Activated naive CD8-positive, alpha-beta T cell (primary cell): ENCODE results near the gene CERK.
"Not testable (repeated sequence)": the region's sequence is repeated elsewhere in the genome, so short reads cannot be mapped to it uniquely, and the experiment has no call there.

ENCODE experiments used
- H3K27ac Mint-ChIP-seq: one replicate; pipeline ENCODE4 v1.8.0; 2021; ENCODE audit warnings: mixed read lengths
- H3K27me3 Mint-ChIP-seq: one replicate; pipeline ENCODE4 v1.8.0; 2021; ENCODE audit warnings: mixed read lengths
- H3K36me3 Mint-ChIP-seq: one replicate; pipeline ENCODE4 v1.8.0; 2021; ENCODE audit warnings: mixed read lengths
- H3K4me1 Mint-ChIP-seq: one replicate; pipeline ENCODE4 v1.8.0; 2021; ENCODE audit warnings: low read depth, mixed read lengths
- H3K4me3 Mint-ChIP-seq: one replicate; pipeline ENCODE4 v1.8.0; 2021; ENCODE audit warnings: mild to moderate bottlenecking, mixed read lengths
- H3K9me3 Mint-ChIP-seq: one replicate; pipeline ENCODE4 v1.8.0; 2021; ENCODE audit warnings: low read depth, mixed read lengths

CERK gene, protein sequence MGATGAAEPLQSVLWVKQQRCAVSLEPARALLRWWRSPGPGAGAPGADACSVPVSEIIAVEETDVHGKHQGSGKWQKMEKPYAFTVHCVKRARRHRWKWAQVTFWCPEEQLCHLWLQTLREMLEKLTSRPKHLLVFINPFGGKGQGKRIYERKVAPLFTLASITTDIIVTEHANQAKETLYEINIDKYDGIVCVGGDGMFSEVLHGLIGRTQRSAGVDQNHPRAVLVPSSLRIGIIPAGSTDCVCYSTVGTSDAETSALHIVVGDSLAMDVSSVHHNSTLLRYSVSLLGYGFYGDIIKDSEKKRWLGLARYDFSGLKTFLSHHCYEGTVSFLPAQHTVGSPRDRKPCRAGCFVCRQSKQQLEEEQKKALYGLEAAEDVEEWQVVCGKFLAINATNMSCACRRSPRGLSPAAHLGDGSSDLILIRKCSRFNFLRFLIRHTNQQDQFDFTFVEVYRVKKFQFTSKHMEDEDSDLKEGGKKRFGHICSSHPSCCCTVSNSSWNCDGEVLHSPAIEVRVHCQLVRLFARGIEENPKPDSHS

GRCh38 chr22:46737976-46738646 is at the start of gene CERK:
TSS of gene CERK (minus strand) at chr22:46738252. CDS start at chr22:46738148, 104 bp downstream.
- H3K27me3 Mint-ChIP-seq = no peaks in the 10 kb centered on the region
- H3K9me3 Mint-ChIP-seq = no peaks in the 10 kb centered on the region

GRCh38 chr22:46783721-46784120 is 45.7 kb upstream of the CERK start:
- H3K27ac Mint-ChIP-seq = no peak overlapping the region

More at GRCh38 chr22:46737976-46738646, at the start of gene CERK:
- H3K36me3 Mint-ChIP-seq = no peaks in the 10 kb centered on the region
- peaks cover 34% of the 10 kb centered on the region for H3K4me1 Mint-ChIP-seq
- H3K27ac Mint-ChIP-seq = peak within 1 kb of the TSS; percentile 99
- H3K4me3 Mint-ChIP-seq = peak within 1 kb of the TSS; percentile 99

DNA sequence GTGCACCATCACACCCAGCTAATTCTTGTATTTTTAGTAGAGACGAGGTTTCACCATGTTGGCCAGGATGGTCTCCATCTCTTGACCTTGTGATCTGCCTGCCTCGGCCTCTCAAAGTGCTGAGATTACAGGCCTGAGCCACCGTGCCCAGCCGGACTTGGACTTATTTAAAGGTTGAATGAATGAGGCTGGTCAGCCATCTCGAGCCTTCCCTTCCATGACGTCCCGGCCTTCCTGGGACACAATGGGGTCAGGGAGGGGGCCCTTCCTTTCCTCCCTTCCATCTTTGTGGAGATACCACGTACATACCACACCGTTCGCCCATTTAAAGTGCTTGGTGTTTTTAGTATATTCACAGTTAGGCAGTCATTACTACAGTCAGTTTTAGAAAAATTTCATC is 44.1 kb upstream of the CERK start:
- H3K9me3 Mint-ChIP-seq, H3K4me3 Mint-ChIP-seq, H3K27ac Mint-ChIP-seq, H3K27me3 Mint-ChIP-seq, H3K36me3 Mint-ChIP-seq: not testable (repeated sequence)
- peaks cover 35% of the 10 kb centered on the region for H3K4me1 Mint-ChIP-seq

More at GRCh38 chr22:46783721-46784120, 45.7 kb upstream of the CERK start:
- Mint-ChIP-seq H3K9me3 (no peaks in the 10 kb centered on the region), H3K36me3 (peaks cover 7% of the 10 kb centered on the region), H3K4me1 (peaks cover 34% of the 10 kb centered on the region), H3K4me3 (no peak overlapping the region), H3K27me3 (no peaks in the 10 kb centered on the region)

- no peak overlapping the region for H3K27ac Mint-ChIP-seq
- no peaks in the 10 kb centered on the region for H3K9me3 Mint-ChIP-seq
- H3K4me3 Mint-ChIP-seq = no peak overlapping the region
- peaks cover 2% of the 10 kb centered on the region for H3K36me3 Mint-ChIP-seq
- peaks cover 40% of the 10 kb centered on the region for H3K4me1 Mint-ChIP-seq
- H3K27me3 Mint-ChIP-seq = no peaks in the 10 kb centered on the region
These were observed 43.2 kb upstream of the CERK start for GRCh38 chr22:46781291-46781690.

DNA sequence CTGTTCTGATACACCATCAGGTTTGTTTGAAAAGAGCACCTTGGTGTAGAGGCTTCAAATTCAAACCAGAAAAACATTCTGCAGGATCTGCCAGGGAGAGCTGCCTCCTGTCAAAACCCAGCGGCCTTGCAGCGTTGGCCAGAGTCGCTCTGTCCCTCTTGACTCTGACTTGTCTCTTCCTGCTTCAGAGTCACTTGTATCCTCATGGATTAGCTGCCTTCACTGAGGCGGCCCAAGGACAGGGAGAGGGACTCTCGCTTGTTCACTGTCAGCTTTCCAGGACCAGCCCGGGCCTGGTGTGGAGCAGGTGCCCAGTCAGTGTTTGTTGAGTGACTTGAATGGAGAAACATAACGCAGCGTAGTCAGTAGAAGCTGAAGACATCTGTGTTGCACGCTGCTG is 42.4 kb upstream of the CERK start:
- Mint-ChIP-seq H3K27me3 (no peaks in the 10 kb centered on the region), H3K4me1 (peaks cover 49% of the 10 kb centered on the region), H3K9me3 (no peaks in the 10 kb centered on the region), H3K27ac (peak overlapping the region; percentile 16), H3K36me3 (peaks cover 2% of the 10 kb centered on the region), H3K4me3 (no peak overlapping the region)

DNA sequence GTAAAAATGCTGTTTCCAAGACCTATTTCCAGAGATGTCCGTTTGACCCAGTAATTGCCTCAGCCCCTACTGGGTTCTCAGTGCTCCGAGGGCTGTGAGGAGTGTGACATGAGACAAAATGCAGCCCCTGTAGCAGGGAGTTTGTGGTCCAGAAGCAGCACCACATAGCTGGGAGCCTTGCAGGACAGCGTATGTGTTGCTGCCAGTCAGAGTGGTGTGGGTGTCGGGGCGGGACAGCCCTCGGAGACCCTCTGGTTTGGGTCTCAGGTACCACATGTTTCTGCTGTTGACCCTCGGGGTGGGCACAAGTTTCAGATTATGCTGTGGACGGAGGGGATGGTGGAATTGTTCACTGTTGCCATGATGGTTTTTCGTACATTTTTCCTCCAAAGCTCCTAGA is 41.6 kb upstream of the CERK start:
- Mint-ChIP-seq H3K27me3 (no peaks in the 10 kb centered on the region), H3K36me3 (peaks cover 2% of the 10 kb centered on the region), H3K9me3 (no peaks in the 10 kb centered on the region), H3K27ac (peak overlapping the region; percentile 22), H3K4me3 (no peak overlapping the region), H3K4me1 (peaks cover 57% of the 10 kb centered on the region)

- H3K27me3 Mint-ChIP-seq = no peaks in the 10 kb centered on the region
- no peaks in the 10 kb centered on the region for H3K9me3 Mint-ChIP-seq
- H3K4me1 Mint-ChIP-seq = peaks cover 62% of the 10 kb centered on the region
- no peaks in the 10 kb centered on the region for H3K36me3 Mint-ChIP-seq
- no peak overlapping the region for H3K27ac Mint-ChIP-seq
- no peak overlapping the region for H3K4me3 Mint-ChIP-seq
These were observed 41.0 kb upstream of the CERK start for GRCh38 chr22:46779023-46779422.

- H3K4me3 Mint-ChIP-seq = peak overlapping the region; percentile 52
- peaks cover 71% of the 10 kb centered on the region for H3K4me1 Mint-ChIP-seq
- no peaks in the 10 kb centered on the region for H3K27me3 Mint-ChIP-seq
- H3K9me3 Mint-ChIP-seq = no peaks in the 10 kb centered on the region
- H3K36me3 Mint-ChIP-seq = no peaks in the 10 kb centered on the region
- H3K27ac Mint-ChIP-seq = peak overlapping the region; percentile 84
These were observed 39.5 kb upstream of the CERK start for GRCh38 chr22:46777609-46777970.

DNA sequence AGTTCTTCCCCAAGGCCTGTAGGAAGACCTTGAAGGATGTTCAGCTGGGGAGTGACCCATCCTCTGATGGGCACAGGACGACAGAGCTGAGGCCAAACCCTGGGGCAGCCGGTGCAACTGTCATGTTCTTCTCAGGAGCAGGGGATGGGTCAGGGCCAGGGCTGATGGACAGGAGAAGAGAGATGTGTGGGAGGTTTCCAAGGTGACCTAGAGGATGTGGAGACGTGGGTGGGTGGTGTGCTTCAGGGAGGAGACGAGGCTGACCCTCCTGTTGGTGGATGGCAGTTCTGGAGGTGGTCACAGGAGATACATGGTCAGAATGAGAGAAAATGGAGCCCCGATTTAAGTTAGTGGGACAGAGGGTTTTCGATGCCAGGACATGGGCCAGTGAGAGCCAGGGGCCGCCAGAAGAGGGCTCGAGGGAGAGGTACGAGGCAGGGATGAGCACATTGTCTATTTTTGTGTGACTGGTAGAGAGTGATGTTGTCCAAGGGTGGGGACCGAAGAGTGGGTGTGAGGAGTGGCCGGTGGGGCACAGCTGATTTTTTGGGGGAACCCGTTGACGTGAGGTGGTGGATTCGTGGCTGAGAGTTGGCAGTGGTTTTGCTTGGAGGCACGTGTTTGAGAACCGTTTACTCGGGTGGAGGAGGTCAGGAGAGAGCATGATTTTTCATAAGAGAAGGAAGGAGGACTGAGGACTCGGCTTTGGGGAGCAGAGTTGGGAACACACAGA is 39.0 kb upstream of the CERK start:
- H3K9me3 Mint-ChIP-seq = no peaks in the 10 kb centered on the region
- no peaks in the 10 kb centered on the region for H3K36me3 Mint-ChIP-seq
- H3K27ac Mint-ChIP-seq = peak overlapping the region; percentile 84
- H3K4me3 Mint-ChIP-seq = peak overlapping the region; percentile 52
- H3K27me3 Mint-ChIP-seq = no peaks in the 10 kb centered on the region
- peaks cover 68% of the 10 kb centered on the region for H3K4me1 Mint-ChIP-seq

DNA sequence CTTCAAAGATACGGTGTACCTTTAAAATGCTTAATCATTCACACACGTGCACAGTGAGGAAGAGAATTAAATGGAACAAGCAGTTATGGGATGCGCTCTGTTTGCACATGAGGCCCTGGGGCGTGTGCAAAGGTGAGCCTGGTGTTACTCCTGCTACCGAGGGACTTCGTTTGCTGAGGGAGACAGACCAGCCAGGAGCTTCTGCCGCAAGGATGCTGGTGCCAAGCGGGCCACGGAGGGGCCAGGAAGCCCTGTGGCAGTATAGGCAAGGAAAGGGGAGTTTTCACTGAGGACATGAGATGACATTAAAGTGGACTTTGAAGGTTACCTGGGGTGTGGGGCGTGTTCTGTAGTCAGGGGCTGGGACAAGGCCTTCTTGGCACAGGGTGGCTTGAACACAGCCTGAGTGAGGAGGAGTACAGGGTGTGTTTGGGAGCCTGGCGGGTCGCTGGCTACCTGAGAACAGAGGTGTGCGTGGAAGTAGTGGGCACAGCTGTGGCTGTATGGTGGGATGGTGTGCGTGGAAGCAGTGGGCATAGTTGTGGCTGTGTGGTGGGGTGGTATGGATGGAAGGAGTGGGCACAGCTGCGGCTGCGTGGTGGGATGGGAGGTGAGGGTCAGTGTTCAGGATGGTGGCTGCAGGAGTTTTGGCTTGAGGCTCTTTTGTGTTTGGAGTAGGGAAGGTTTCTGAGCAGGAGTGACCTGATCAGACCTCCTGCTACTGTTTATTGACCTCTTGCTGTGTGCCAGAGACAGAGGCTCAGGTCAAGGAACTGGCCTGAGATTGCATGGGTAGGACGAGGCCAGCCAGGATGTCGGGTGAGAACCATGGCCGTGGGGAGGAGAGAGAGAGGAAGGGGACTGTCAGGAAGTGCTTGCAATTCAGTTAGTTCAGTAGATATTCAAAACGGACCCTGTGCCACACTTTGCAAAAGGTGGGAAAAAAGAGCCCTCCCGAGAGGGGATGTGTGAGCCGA is 38.1 kb upstream of the CERK start:
- Mint-ChIP-seq H3K9me3 (no peaks in the 10 kb centered on the region), H3K36me3 (no peaks in the 10 kb centered on the region), H3K4me1 (peaks cover 71% of the 10 kb centered on the region), H3K27me3 (no peaks in the 10 kb centered on the region), H3K27ac (peak overlapping the region; percentile 84), H3K4me3 (peak overlapping the region; percentile 52)

- no peaks in the 10 kb centered on the region for H3K27me3 Mint-ChIP-seq
- peaks cover 76% of the 10 kb centered on the region for H3K4me1 Mint-ChIP-seq
- peak overlapping the region; percentile 62 for H3K4me3 Mint-ChIP-seq
- peak overlapping the region; percentile 84 for H3K27ac Mint-ChIP-seq
- no peaks in the 10 kb centered on the region for H3K9me3 Mint-ChIP-seq
- H3K36me3 Mint-ChIP-seq = no peaks in the 10 kb centered on the region
These were observed 37.2 kb upstream of the CERK start for GRCh38 chr22:46774980-46775849.

- H3K27me3 Mint-ChIP-seq = no peaks in the 10 kb centered on the region
- no peaks in the 10 kb centered on the region for H3K36me3 Mint-ChIP-seq
- H3K9me3 Mint-ChIP-seq = no peaks in the 10 kb centered on the region
- H3K27ac Mint-ChIP-seq = peak overlapping the region; percentile 84
- H3K4me1 Mint-ChIP-seq = peaks cover 80% of the 10 kb centered on the region
- peak overlapping the region; percentile 65 for H3K4me3 Mint-ChIP-seq
These were observed 36.4 kb upstream of the CERK start for GRCh38 chr22:46774253-46774979.

- Mint-ChIP-seq H3K4me1 (peaks cover 79% of the 10 kb centered on the region), H3K9me3 (no peaks in the 10 kb centered on the region), H3K36me3 (no peaks in the 10 kb centered on the region), H3K27me3 (no peaks in the 10 kb centered on the region), H3K27ac (peak overlapping the region; percentile 64), H3K4me3 (no peak overlapping the region)
These were observed 35.0 kb upstream of the CERK start for GRCh38 chr22:46773076-46773475.
